Fibroblast of the aortic adventitia (primary cell): ENCODE measurements around the gene EPHB1. TPM values are rescaled to one million over a fixed set of nuclear protein-coding genes. Genes with fewer than 3 reads are reported as not detected.

ENCODE experiments used
- DNase-seq: peaks from one replicate; pipeline ENCODE4 v3.0.0-alpha.2; 2010; ENCODE audit warnings: low read depth
- H3K4me3 ChIP-seq: 2 replicates; pipeline ENCODE4 v1.5.1; 2011; ENCODE audit warnings: low read depth, mild to moderate bottlenecking, control low read depth, low read length, moderate library complexity
- CTCF ChIP-seq: IDR thresholded peaks from 2 replicates; pipeline ENCODE4 v1.5.1; 2011; ENCODE audit warnings: mild to moderate bottlenecking, low read length, control low read depth, inconsistent platforms; ENCODE audit not compliant: insufficient read depth
- total RNA-seq: library from RNA; depleted of rRNA; stranded (reverse); fragments of >200 nt; gene quantifications from 2 replicates; pipeline ENCODE4 v1.2.3, GENCODE V29; 2012; ENCODE audit warnings: low replicate concordance

The EPHB1 gene
- total RNA-seq, 1 donor, result 1.2 TPM

DNA sequence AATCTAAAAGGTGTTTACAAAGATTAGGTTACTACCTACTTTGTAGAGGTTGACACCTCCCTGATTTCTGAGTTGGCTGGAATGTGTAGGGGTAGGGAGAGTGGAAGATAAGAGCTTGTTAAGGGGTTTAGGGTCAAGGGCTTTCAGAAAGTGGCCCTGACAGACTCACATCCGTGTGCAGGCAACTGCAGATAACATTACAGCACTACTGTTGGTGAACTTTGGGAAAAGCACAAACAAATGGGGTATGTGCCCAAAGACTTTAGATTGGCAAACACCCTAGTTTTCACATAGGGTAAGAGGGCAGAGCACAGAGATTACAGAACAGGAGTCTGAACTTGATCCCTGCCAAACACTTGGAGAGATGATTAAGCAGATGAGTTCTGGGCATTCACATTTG lies 375.7 kb downstream of the EPHB1 start:
- TF ChIP-seq CTCF, result no peak
- no peak overlapping the region for H3K4me3 ChIP-seq
- DNase-seq, result no peak

- TF ChIP-seq CTCF, result no peak
- DNase-seq, result no peak
- no peak overlapping the region for H3K4me3 ChIP-seq
These were observed 377.3 kb downstream of the EPHB1 start for GRCh38 chr3:135172191-135172869.

GRCh38 chr3:135175728-135176277 lies 380.7 kb downstream of the EPHB1 start:
- no peak for TF ChIP-seq CTCF
- no peak for DNase-seq
- H3K4me3 ChIP-seq, result no peak overlapping the region

- H3K4me3 ChIP-seq, result no peak overlapping the region
- TF ChIP-seq CTCF, result no peak
- no peak for DNase-seq
These were observed 381.8 kb downstream of the EPHB1 start for GRCh38 chr3:135176881-135177280.

GRCh38 chr3:135178566-135178965 lies 383.5 kb downstream of the EPHB1 start:
- DNase-seq, result no peak
- H3K4me3 ChIP-seq, result no peak overlapping the region
- TF ChIP-seq CTCF, result no peak

DNA sequence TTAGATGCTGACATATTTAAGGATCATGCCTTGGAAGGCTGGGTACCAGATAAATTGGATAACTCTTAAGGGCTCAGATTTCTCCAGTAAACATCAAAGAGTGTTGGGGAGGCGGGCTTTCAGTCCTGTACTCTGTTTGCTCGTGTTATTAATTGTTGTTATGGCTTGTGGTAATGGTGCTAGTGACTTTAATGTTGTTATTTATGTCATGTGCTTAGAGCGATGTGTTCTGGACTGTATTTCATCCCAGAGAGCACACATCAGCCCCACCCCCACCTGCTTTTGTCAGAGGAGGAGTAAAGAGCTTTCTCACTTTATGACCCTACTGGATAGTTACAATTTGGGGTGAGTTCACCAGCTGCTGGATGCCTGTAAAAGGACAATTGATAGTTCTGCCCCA lies 386.3 kb downstream of the EPHB1 start:
- DNase-seq, result no peak
- no peak for TF ChIP-seq CTCF
- H3K4me3 ChIP-seq, result no peak overlapping the region
